Measurements from ENCODE around the gene OSBPL3. TPM values are rescaled to one million over a fixed set of nuclear protein-coding genes. Genes with fewer than 3 reads are reported as not detected.

Gene OSBPL3
- total RNA-seq, 1 experiment from 2014 or later, result 16.0 TPM

- TF ChIP-seq CBFB (CRISPR knock-in tag; IDR thresholded peaks at IDR 0.05; ENCODE audit: low read depth) (no peak), TP53 (CRISPR knock-in tag; IDR thresholded peaks at IDR 0.05) (no peak), TCF7 (CRISPR knock-in tag; IDR thresholded peaks at IDR 0.05; ENCODE audit: low read depth) (no peak)
- TF ChIP-seq, protein P1, sequence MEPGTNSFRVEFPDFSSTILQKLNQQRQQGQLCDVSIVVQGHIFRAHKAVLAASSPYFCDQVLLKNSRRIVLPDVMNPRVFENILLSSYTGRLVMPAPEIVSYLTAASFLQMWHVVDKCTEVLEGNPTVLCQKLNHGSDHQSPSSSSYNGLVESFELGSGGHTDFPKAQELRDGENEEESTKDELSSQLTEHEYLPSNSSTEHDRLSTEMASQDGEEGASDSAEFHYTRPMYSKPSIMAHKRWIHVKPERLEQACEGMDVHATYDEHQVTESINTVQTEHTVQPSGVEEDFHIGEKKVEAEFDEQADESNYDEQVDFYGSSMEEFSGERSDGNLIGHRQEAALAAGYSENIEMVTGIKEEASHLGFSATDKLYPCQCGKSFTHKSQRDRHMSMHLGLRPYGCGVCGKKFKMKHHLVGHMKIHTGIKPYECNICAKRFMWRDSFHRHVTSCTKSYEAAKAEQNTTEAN (CRISPR knock-in tag; IDR thresholded peaks at IDR 0.05), result no peak
These were observed 69.3 kb downstream of the OSBPL3 start (continued) for GRCh38 chr7:24910551-24911212.

DNA sequence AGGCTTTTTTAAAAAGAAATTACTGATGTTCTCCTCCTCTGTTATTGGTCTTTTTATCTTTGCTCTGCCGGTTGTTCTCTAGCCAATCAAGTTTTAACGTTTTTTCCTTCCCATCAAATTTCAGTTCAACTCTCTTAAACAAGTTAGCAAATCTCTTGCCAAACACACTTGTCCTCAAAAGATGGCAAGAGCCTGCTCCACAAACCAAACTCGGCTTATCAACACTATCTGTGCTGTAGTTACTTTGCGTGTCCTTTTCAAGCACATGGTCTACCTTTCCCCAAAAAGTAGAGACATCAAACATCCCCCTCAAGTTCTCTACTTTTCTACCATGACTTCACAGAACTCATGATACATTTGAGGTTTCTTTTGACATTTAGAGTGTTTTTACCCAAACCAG, 71.3 kb downstream of the OSBPL3 start:
- ATAC-seq (no peak), DNase-seq (ENCODE audit: low spot score) (no peak)
- Mint-ChIP-seq H3K27ac (no peak overlapping the region), H3K4me3 (no peak overlapping the region), H3K27me3 (ENCODE audit: low read depth) (no peaks in the 10 kb centered on the region), H3K9me3 (0 out of 2 replicates have a peak, but pooled peaks cover 3% of the 10 kb centered on the region), H3K4me1 (peaks cover 29% of the 10 kb centered on the region), H3K36me3 (peaks cover 4% of the 10 kb centered on the region; the same call in 1 of the 2 replicates)
- TF ChIP-seq NR3C1 (CRISPR knock-in tag; conservative IDR thresholded peaks at IDR 0.05; ENCODE audit: low read depth) (no peak), FOXP1 (CRISPR knock-in tag; IDR thresholded peaks at IDR 0.05; ENCODE audit: borderline replicate concordance) (no peak), GTF2I (CRISPR knock-in tag; conservative IDR thresholded peaks at IDR 0.05) (no peak), FOXK1 (CRISPR knock-in tag; IDR thresholded peaks at IDR 0.05) (no peak), ZNF416 (CRISPR knock-in tag; IDR thresholded peaks at IDR 0.05) (no peak), ZBTB21 (CRISPR knock-in tag; IDR thresholded peaks at IDR 0.05; ENCODE audit: borderline replicate concordance) (no peak), PRRX2 (CRISPR knock-in tag; IDR thresholded peaks at IDR 0.05) (no peak), ATF6 (CRISPR knock-in tag; IDR thresholded peaks at IDR 0.05) (no peak), ZNF396 (CRISPR knock-in tag; IDR thresholded peaks at IDR 0.05; ENCODE audit: borderline replicate concordance) (no peak), RELA (CRISPR knock-in tag; IDR thresholded peaks at IDR 0.05; ENCODE audit: borderline replicate concordance) (no peak)
- TF ChIP-seq, protein P2, sequence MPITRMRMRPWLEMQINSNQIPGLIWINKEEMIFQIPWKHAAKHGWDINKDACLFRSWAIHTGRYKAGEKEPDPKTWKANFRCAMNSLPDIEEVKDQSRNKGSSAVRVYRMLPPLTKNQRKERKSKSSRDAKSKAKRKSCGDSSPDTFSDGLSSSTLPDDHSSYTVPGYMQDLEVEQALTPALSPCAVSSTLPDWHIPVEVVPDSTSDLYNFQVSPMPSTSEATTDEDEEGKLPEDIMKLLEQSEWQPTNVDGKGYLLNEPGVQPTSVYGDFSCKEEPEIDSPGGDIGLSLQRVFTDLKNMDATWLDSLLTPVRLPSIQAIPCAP (CRISPR knock-in tag; IDR thresholded peaks at IDR 0.05), result no peak
- TF ChIP-seq, protein P3, sequence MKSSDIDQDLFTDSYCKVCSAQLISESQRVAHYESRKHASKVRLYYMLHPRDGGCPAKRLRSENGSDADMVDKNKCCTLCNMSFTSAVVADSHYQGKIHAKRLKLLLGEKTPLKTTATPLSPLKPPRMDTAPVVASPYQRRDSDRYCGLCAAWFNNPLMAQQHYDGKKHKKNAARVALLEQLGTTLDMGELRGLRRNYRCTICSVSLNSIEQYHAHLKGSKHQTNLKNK (CRISPR knock-in tag; IDR thresholded peaks at IDR 0.05), result no peak
- TF ChIP-seq, protein P4, sequence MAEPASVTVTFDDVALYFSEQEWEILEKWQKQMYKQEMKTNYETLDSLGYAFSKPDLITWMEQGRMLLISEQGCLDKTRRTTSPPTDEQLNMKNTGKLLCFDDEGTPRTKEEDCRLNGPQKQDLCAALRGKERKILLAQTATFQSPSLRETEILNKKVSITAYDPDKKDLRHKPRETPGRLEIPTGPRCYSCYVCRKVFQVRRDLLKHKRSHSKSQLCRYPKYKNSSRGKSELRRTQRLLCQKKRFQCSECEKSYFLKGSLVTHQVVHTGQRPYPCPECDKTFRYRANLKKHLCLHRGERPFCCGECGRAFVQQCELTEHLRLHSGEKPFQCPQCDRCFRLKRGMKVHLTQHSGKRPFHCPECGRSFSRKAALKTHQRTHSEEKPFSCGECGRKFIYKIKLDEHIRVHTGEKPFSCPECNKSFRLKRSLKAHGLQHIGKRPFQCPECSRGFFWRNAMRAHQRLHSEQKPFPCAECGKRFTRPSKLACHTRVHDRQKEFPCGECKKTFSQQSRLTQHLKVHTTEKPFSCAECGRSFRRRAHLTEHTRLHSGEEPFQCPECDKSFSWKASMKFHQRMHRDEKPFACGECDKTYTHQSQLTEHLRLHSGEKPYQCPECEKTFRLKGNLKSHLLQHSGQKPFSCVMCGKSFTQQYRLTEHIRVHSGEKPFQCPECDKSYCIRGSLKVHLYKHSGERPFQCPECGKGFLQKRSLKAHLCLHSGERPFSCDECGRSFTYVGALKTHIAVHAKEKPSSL (CRISPR knock-in tag; conservative IDR thresholded peaks at IDR 0.05), result no peak
- ChIA-PET POLR2A (no interaction called here), CTCF (interaction anchor here (1.2 kb wide), 2 partner anchors 70 to 161 kb away, joined by 3 to 4 read pairs; no protein-coding TSS in a partner anchor)

DNA sequence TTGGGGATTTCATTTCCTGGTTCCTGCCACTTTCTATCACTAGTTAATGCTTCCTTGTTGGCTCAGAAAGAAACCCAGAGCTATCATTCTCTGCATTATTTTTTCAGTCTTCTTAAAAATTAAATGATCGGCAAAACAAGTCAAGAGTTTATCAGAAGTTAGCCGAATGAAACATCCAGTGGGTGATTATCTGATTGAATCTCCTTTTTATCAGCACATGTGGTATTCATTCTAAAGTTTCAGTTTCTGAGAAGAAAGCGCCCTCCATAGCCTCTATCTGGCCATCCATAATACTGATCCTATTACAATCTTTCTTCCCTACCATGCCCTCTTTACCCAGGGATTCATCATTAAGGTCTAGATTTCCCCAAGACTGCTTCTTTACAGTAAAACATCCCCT, 71.8 kb downstream of the OSBPL3 start:
- no peaks in the 10 kb centered on the region for H3K27me3 Mint-ChIP-seq (ENCODE audit: low read depth)
- H3K4me3 Mint-ChIP-seq, result no peak overlapping the region
- CTCF ChIA-PET, result interaction anchor here (1.2 kb wide), 2 partner anchors 71 to 162 kb away, joined by 3 to 4 read pairs; no protein-coding TSS in a partner anchor
- H3K9me3 Mint-ChIP-seq, result 0 out of 2 replicates have a peak, but pooled peaks cover 3% of the 10 kb centered on the region
- H3K27ac Mint-ChIP-seq, result no peak overlapping the region
- ATAC-seq (no peak), DNase-seq (ENCODE audit: low spot score) (no peak)
- POLR2A ChIA-PET, result no interaction called here
- peaks cover 29% of the 10 kb centered on the region for H3K4me1 Mint-ChIP-seq
- H3K36me3 Mint-ChIP-seq, result peaks cover 4% of the 10 kb centered on the region; the same call in 1 of the 2 replicates
- TF ChIP-seq KAT7 (CRISPR knock-in tag; IDR thresholded peaks at IDR 0.05; ENCODE audit: borderline replicate concordance) (no peak), PRDM15 (CRISPR knock-in tag; IDR thresholded peaks at IDR 0.05) (no peak), FOXJ3 (CRISPR knock-in tag; IDR thresholded peaks at IDR 0.05; ENCODE audit: borderline replicate concordance) (no peak), ZNF138 (CRISPR knock-in tag; conservative IDR thresholded peaks at IDR 0.05) (no peak), ZBTB21 (CRISPR knock-in tag; IDR thresholded peaks at IDR 0.05; ENCODE audit: borderline replicate concordance) (no peak)
